HFFc6 (cell line): ENCODE results near the gene PTPN14. TPM values are rescaled to one million over a fixed set of nuclear protein-coding genes. Genes with fewer than 3 reads are reported as not detected.
A peak's percentile ranks its signal among the peaks of the same experiment; 100 is the strongest.

Experiments
- DNase-seq: peaks from one replicate; pipeline ENCODE4 v3.0.0-alpha.2; 2018
- H3K27ac Mint-ChIP-seq: 2 replicates; pipeline ENCODE4 v1.8.0; 2020; ENCODE audit warnings: mild to moderate bottlenecking, mixed read lengths
- H3K27me3 Mint-ChIP-seq: 2 replicates; pipeline ENCODE4 v1.8.0; 2021; ENCODE audit warnings: mild to moderate bottlenecking, moderate library complexity, mixed read lengths; ENCODE audit not compliant: insufficient read depth
- H3K36me3 Mint-ChIP-seq: 2 replicates; pipeline ENCODE4 v1.8.0; 2021; ENCODE audit warnings: low read depth, mixed read lengths
- H3K4me1 Mint-ChIP-seq: 2 replicates; pipeline ENCODE4 v1.8.0; 2020; ENCODE audit warnings: low read depth, mixed read lengths
- H3K4me3 Mint-ChIP-seq: 2 replicates; pipeline ENCODE4 v1.8.0; 2020; ENCODE audit warnings: mild to moderate bottlenecking, moderate library complexity, mixed read lengths
- H3K9me3 Mint-ChIP-seq: 2 replicates; pipeline ENCODE4 v1.8.0; 2020; ENCODE audit warnings: mild to moderate bottlenecking, mixed read lengths
- total RNA-seq, 6 experiments: library from RNA; stranded (reverse); fragmentation: NEBNext Ultra II Directional; extraction: Animal tissue kit (Norgen Biotek cat#: 25700); gene quantifications; 2 replicates in 1 of 6; 3 replicates in 5 of 6; pipeline ENCODE4 v1.2.3, GENCODE V29; 2021
- TF ChIP-seq, protein P1 (sequence below): fragments of 200-600 bp; sonication (generic); IDR thresholded peaks from 2 replicates; pipeline ENCODE4 v1.5.0; 2021; ENCODE audit warnings: antibody characterized with exemption, mild to moderate bottlenecking

The PTPN14 gene
- total RNA-seq, 6 experiments from 2014 or later, result 93.6 to 140 (median 106) TPM

DNA sequence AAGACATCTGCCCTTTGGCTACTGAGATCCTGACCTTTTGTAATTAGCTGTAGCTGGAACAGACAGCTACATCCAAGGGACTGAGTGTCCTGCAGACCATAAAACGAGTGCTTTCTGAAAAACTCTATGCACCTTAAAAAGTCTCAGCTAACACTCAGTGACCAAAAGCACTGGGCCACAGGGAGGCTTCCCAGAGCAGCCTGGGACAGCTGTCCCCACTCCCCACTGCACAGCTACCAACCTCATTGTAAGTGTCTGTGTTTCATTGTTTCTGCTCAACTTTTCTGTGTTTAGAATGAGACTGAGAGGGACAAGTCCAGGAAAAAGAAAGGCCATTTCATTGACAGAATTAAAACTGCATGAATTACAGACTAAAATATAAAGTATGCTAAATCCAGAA is 189.8 kb downstream of the PTPN14 start:
- no peaks in the 10 kb centered on the region for H3K9me3 Mint-ChIP-seq
- no peak for DNase-seq
- H3K27ac Mint-ChIP-seq, result peak overlapping the region; percentile 70
- H3K4me3 Mint-ChIP-seq, result no peak overlapping the region
- peaks cover 55% of the 10 kb centered on the region for H3K36me3 Mint-ChIP-seq
- H3K4me1 Mint-ChIP-seq, result peaks cover 49% of the 10 kb centered on the region
- TF ChIP-seq, protein P1, sequence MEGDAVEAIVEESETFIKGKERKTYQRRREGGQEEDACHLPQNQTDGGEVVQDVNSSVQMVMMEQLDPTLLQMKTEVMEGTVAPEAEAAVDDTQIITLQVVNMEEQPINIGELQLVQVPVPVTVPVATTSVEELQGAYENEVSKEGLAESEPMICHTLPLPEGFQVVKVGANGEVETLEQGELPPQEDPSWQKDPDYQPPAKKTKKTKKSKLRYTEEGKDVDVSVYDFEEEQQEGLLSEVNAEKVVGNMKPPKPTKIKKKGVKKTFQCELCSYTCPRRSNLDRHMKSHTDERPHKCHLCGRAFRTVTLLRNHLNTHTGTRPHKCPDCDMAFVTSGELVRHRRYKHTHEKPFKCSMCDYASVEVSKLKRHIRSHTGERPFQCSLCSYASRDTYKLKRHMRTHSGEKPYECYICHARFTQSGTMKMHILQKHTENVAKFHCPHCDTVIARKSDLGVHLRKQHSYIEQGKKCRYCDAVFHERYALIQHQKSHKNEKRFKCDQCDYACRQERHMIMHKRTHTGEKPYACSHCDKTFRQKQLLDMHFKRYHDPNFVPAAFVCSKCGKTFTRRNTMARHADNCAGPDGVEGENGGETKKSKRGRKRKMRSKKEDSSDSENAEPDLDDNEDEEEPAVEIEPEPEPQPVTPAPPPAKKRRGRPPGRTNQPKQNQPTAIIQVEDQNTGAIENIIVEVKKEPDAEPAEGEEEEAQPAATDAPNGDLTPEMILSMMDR, result no peak
- peaks cover 5% of the 10 kb centered on the region for H3K27me3 Mint-ChIP-seq

DNA sequence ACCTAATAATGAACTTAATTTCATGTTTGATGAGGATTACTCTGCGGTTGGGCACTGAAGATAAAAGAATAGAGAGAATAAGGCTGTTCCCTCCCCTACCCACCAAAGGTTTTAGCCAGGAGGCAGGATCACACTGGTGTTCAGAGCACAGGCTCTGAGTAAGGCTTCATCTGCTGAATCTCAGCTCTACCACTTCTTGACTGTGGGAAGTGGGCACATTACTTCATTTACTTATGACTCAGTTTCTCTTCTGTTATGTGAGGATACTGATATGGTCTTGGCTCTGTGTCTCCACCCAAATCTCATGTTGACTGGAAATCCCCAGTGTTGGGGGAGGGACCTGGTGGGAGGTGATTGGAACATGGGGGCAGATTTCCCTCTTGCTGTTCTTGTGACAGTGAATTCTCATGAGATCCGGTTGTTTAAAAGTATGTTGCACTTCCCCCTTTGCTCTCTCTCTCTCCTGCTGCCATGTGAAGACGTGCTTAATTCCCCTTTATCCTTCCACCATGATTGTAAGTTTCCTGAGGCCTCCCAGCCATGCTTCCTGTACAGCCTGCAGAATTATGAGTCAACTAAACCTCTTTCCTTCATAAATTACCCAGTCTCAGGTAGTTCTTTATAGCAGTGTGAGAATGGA is 190.8 kb downstream of the PTPN14 start:
- peaks cover 55% of the 10 kb centered on the region for H3K36me3 Mint-ChIP-seq
- H3K27ac Mint-ChIP-seq, result peak overlapping the region; percentile 0; the same call in 1 of the 2 replicates
- no peak for DNase-seq
- TF ChIP-seq, protein P1, result no peak
- H3K4me3 Mint-ChIP-seq, result no peak overlapping the region
- peaks cover 4% of the 10 kb centered on the region for H3K27me3 Mint-ChIP-seq
- no peaks in the 10 kb centered on the region for H3K9me3 Mint-ChIP-seq
- H3K4me1 Mint-ChIP-seq, result peaks cover 49% of the 10 kb centered on the region

DNA sequence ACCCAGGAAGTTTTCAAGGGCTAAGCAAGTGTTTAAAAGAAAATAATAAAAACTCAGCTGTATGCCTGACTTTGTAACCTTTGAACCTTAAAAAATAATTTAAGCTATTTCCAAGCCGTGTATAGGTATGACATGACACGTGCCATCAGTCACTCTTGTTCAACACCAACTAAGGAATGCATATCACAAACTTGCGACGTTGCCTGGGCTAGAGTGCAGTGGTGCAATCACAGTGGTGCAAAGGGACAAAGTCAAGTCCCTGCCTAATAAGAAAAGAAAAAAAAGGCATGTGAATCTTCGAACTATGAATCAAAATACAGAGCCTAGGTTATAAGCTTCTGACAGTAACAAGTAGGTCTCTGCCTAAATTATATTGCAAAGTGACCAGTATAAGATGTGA is 191.3 kb downstream of the PTPN14 start:
- no peak for DNase-seq
- H3K4me3 Mint-ChIP-seq, result no peak overlapping the region
- H3K27me3 Mint-ChIP-seq, result peaks cover 4% of the 10 kb centered on the region
- H3K4me1 Mint-ChIP-seq, result peaks cover 46% of the 10 kb centered on the region
- no peaks in the 10 kb centered on the region for H3K9me3 Mint-ChIP-seq
- H3K36me3 Mint-ChIP-seq, result peaks cover 53% of the 10 kb centered on the region
- TF ChIP-seq, protein P1, result no peak
- no peak overlapping the region for H3K27ac Mint-ChIP-seq

DNA sequence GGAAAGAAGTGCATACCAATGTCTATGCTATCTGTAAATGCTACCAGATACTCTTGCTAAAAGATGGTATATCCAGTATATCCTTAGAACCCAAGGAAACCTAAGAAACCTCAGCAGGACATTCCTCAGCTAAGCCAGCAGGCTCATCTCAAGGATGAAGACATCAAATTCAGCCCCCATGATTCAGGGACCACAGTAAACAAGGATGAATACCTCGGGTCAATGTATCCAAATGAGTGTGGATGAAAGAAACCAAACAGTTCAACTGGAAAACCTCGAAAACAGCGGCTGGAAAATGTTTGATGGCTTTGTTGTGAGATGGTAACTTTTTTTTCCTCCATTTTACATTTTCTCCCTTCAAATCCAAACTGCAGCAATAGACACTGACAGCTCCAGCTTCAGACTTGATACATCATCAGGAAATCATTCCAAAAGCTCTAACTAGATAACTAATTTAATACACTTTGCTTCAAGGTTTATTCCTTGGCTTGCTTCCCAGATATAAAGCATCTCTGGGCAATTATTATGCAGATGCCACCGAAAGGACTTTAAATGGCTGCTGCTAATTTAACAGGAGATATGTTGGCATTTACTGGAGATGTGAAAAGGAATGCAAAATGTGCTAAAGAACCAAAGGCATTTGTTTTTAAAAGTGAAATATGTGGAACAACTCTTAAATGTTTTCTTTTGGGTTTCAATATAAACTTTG is 196.8 kb downstream of the PTPN14 start:
- H3K36me3 Mint-ChIP-seq, result peaks cover 33% of the 10 kb centered on the region
- peaks cover 20% of the 10 kb centered on the region for H3K4me1 Mint-ChIP-seq
- DNase-seq, result no peak
- TF ChIP-seq, protein P1, result no peak
- H3K4me3 Mint-ChIP-seq, result no peak overlapping the region
- H3K27ac Mint-ChIP-seq, result no peak overlapping the region
- H3K27me3 Mint-ChIP-seq, result peaks cover 10% of the 10 kb centered on the region
- H3K9me3 Mint-ChIP-seq, result no peaks in the 10 kb centered on the region

DNA sequence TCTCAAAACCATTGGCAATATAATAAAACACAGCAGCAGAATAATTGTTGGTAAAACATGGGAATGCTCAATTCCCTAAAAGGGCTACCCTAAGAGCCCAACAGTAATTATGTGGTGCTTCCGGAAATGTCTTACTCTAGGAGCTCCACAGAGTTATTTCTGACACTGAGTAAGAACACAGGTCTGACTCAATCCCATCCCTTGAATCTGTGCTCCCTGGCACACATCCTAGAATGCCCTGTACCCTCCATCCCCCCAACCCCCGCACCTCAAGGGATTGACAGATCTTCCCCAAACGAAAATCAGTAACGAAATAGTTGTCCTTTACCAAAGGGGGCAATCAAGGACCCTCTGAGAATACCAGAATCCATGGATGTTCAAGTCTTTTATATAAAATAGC is 198.6 kb downstream of the PTPN14 start:
- TF ChIP-seq, protein P1, result no peak
- no peak for DNase-seq
- peaks cover 10% of the 10 kb centered on the region for H3K27me3 Mint-ChIP-seq
- no peaks in the 10 kb centered on the region for H3K9me3 Mint-ChIP-seq
- H3K27ac Mint-ChIP-seq, result no peak overlapping the region
- H3K4me3 Mint-ChIP-seq, result no peak overlapping the region
- H3K4me1 Mint-ChIP-seq, result peaks cover 27% of the 10 kb centered on the region
- peaks cover 37% of the 10 kb centered on the region for H3K36me3 Mint-ChIP-seq
